HG03565 (cell line): Measurements from ENCODE around the gene TRIM22.
"Not testable (repeated sequence)": the region's sequence is repeated elsewhere in the genome, so short reads cannot be mapped to it uniquely, and the experiment has no call there.

Experiments used
- ATAC-seq: cut with Tn5 transposase; IDR thresholded peaks from one replicate; pipeline ENCODE4 v1.9.1; 2021; ENCODE audit warnings: mild to moderate bottlenecking, moderate library complexity; ENCODE audit not compliant: unreplicated experiment

TRIM22 gene

DNA sequence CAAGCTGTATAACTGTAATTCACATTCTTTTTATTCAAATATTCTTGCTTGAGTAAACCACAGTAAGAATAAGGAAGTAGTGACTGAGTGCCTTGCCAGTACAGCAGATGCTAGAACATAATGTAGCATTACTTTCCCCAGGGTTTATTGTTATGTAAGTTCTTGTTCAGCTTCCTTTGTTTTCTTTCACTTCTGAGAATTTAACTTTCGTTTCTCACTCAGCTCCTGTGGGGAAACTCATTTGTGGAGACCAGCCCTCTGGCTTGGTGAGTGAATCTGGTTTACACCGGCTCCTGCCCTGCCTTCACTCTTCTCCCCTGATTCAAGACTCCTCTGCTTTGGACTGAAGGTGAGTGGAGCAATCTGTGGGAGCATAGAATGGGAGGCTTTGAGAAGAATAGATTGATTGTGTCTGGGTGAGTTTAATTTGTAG is at the start of gene TRIM22:
TRIM22 (plus strand) TSS at position 240 of the 433 bp plus-strand sequence. CDS start 6,443 bp downstream, outside the sequence.
- ATAC-seq = peak; percentile 84

DNA sequence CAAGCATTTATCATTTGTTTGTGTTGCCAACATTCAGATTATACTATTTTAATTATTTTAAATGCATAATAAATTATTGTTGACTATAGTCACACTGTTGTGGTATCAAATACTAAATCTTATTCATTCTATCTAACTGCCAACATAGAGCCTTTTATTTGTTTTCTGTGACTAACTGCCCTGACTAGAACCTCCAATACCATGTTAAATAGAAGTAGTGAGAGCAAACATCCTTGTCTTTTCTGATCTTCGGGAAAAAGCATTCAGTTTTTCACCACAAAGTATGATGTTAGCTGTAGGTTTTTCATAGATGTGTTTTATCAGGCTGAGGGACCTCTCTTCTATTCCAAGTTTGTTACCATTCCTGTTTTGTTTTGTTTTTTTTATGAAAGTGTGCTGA is 49.6 kb upstream of the TRIM22 start:
- ATAC-seq = no peak

- ATAC-seq = no peak
These were observed 46.0 kb upstream of the TRIM22 start for GRCh38 chr11:5643585-5643984.

GRCh38 chr11:5646139-5646538 is 43.5 kb upstream of the TRIM22 start:
- ATAC-seq = no peak

- no peak for ATAC-seq
These were observed 34.1 kb upstream of the TRIM22 start for GRCh38 chr11:5655474-5655873.

DNA sequence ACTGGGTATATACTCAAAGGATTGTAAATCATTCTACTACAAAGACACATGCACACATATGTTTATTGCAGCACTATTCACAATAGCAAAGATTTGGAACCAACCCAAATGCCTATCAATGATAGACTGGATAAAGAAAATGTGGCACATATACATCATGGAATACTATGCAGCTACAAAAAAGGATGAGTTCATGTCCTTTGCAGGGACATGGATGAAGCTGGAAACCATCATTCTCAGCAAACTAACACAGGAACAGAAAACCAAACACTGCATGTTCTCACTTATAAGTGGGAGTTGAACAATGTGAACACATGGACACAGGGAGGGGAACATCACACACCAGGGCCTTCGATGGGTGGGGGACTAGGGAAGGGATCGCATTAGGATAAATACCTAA is 32.6 kb upstream of the TRIM22 start:
- ATAC-seq = not testable (repeated sequence)

DNA sequence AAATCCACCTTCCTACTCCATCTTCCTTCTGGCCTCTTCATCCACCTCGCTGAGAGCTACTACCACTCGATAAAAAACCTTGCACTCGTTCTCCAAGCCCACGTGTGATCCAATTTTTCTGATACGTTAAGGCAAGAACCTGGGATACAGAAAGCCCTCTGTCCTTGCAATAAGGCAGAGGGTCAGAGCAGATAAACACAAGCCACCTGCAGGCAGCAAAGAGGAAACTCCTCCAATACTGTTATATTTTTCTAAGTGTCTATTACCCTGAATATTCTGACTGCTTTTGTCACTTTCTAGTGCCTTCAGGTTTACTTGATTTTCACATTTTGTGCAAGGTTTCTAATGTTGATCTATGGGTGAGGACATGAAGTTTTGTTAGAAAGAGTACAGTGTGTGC is 31.3 kb upstream of the TRIM22 start:
- ATAC-seq = no peak

GRCh38 chr11:5663511-5663910 is 26.1 kb upstream of the TRIM22 start:
- no peak for ATAC-seq

DNA sequence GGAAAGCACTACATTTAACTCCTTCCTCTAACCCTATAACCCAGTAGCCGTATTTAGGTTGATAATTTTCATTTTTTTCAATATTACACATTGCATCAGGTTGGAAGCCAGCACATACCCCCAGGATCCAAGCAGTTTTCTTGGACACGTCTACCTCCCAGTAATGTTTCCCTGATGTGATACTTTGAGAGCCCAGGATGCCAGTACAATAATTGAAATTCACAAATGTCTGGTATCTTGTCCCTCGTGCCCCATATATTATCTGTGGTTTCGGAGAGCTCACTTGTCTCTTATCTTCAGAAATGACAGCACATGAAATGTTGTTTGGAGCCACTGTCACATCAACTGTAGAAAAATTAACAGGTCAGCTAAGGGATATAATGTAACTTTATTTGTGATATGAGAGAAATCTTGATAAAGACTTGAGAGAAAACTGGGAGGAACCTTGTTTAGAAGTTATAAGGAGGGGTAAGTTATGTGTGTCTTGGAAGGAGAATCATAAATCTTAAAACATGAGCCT is 24.5 kb upstream of the TRIM22 start:
- ATAC-seq = no peak

GRCh38 chr11:5665746-5666401 is 23.7 kb upstream of the TRIM22 start:
- ATAC-seq = no peak

- no peak for ATAC-seq
These were observed 23.2 kb upstream of the TRIM22 start for GRCh38 chr11:5666402-5666793.

DNA sequence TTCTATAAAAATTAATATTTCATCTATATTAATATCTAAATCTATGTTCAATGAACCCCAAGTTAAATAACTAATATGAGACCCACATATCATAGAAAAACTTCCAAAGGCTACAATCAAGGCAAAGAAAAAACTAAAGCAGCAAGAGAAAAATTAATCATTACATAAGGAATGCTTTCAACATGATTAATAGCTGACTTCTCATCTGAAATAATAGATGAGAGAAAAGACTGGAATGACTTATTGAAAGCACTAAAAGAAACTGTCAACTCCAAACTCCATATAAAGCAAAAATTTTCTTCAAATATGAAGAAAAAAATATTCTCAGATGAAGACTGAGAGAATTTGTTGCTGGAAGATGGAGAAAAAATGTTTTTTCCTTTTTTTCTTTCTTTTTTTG is 17.8 kb upstream of the TRIM22 start:
- no peak for ATAC-seq

GRCh38 chr11:5674391-5674790 is 15.2 kb upstream of the TRIM22 start:
- no peak for ATAC-seq

DNA sequence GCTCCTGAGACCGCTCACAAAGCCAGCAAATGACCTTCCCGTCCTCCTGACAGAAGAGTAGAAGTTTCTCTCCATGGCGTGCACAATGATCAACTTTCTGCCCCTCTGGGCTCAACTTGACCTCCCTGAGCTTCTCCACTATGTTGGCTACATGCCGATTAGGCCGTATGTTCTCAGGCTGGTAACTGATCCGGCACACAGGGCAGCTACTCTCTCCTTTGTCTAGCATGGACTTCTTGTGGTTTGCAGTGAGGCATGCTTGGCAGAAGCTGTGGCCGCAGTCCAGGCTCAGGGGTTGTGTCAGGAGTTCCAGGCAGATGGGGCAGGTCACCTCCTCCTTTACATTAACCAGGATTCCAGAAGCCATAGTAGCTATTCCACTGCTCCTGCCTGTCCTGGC is 9.8 kb upstream of the TRIM22 start:
- no peak for ATAC-seq

DNA sequence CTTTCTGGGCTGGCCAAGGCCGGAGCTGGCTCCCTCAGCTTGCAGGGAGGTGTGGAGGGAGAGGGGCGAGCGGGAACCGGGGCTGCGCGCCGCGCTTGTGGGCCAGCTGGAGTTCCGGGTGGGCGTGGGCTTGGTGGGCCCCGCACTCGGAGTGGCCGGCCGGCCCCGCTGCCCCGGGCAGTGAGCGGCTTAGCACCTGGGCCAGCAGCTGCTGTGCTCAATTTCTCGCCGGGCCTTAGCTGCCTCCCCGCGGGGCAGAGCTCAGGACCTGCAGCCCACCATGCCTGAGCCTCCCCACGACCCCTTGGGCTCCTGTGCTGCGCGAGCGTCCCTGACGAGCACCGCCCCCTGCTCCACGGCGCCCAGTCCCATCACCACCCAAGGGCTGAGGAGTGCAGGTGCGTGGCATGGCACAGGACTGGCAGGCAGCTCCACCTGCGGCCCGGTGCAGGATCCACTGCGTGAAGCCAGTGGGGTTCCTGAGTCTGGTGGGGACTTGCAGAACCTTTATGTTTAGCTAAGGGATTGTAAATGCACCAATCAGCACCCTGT is 6.6 kb upstream of the TRIM22 start:
- not testable (repeated sequence) for ATAC-seq

DNA sequence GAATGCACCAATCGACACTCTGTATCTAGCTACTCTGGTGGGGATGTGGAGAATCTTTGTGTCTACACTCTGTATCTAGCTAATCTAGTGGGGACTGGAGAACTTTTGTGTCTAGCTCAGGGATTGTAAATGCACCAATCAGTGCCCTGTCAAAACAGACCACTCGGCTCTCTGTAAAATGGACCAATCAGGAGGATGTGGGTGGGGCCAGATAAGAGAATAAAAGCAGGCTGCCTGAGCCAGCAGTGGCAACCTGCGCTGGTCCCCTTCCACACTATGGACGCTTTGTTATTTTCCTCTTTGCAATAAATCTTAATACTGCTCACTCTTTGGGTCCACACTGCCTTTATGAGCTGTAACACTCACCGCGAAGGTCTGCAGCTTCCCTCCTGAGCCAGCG is 6.0 kb upstream of the TRIM22 start:
- not testable (repeated sequence) for ATAC-seq

DNA sequence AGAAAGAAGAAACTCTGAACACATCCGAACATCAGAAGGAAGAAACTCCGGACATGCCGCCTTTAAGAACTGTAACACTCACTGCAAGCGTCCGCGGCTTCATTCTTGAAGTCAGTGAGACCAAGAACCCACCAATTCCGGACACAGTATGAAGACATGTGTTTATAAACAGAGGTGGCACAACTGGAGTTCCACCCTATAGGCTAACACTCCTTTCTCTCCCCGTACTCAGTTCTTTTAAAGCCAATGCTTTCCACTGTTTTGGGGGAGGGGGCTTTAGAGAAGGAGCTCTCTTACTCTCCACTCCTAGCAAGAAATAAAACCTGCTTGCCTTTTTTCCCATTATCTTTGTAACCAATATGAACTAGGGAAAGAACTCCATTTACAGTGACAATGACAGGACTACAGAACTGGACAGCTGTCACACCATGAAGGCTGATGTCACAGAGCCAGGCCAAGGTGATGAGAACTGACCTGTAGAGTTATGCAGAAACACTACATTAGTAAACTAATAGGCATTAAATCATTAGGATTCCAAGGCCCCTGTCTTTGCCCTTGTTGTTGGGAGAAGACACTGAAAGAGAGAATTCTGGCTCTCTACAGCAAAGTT is 5.4 kb upstream of the TRIM22 start:
- ATAC-seq = no peak

- peak; percentile 56 for ATAC-seq
These were observed 4.8 kb upstream of the TRIM22 start, which contains the start of gene TRIM5 for GRCh38 chr11:5684646-5685362. Gene TRIM5, minus strand, starts transcription at chr11:5685074. Its CDS starts 4,897 bp downstream, at chr11:5680177.

GRCh38 chr11:5686426-5686825 is 3.2 kb upstream of the TRIM22 start:
- ATAC-seq = no peak

DNA sequence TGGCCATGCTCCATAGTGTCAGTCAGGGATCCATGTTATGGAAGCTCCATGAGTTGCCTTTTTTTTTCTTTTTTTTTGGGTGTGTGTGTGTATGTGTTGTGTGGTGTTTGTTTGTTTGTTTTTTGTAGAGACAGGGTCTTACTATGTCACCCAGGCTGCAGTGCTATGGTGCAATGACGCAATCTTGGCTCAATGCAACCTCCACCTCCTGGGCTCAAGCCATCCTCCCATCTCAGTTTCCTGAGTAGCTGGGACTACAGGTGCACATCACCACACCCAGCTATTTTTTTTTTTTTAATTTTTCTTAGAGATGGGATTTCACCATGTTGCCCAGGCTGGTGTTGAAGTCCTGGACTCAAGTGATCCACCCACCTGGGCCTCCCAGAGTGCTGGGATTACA is 1.1 kb upstream of the TRIM22 start:
- ATAC-seq = no peak

DNA sequence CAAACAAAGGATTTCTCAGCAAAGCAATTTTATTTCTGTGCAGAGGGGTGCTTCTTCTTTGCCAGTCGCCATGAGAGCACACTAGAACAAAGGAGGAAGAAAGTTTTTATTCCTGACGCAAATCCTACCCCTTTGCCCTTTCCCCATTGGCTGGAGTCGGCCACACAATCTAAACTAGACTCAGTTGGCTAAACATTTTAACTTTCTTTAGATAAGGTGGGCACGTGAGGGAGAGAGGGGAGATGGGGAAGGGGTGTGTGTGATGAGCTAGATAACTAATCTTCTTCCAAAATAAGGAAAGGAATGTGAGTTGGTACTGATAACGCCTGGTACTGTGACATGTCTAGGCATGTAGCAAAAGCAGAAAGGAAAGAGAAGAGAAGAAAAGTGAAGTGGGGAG is 626 bp downstream of the TRIM22 start:
- no peak for ATAC-seq
